Sciatic nerve (tissue), 2 donors: ENCODE results near the gene ASGR2. TPM values are rescaled to one million over a fixed set of nuclear protein-coding genes. Genes with fewer than 3 reads are reported as not detected.
"Not testable (repeated sequence)": the region's sequence is repeated elsewhere in the genome, so short reads cannot be mapped to it uniquely, and the experiment has no call there.

Source experiments
- ATAC-seq: fragments of 200-7000 bp; cut with Tn5 transposase; one replicate; pipeline ENCODE4 v1.9.1; 2020; ENCODE audit warnings: mild to moderate bottlenecking, moderate library complexity
- DNase-seq: peaks from one replicate; pipeline ENCODE4 v3.0.0-alpha.2; 2020; ENCODE audit warnings: low spot score
- intact Hi-C: fragments of 100-400 bp; cut with DNase I; formaldehyde crosslinking; loops from one replicate; pipeline ENCODE4 v1.14.2; 2022
- total RNA-seq: library from RNA; stranded (reverse); fragmentation: NEBNext Ultra II Directional; extraction: Animal tissue kit (Norgen Biotek cat#: 25700); gene quantifications from one replicate; pipeline ENCODE4 v1.2.1, GENCODE V29; 2021
- donor health status: DM: no; HTN: no; CAD: no.
- donor health status: DM: no; HTN: no; CAD: no.

ASGR2 gene, protein sequence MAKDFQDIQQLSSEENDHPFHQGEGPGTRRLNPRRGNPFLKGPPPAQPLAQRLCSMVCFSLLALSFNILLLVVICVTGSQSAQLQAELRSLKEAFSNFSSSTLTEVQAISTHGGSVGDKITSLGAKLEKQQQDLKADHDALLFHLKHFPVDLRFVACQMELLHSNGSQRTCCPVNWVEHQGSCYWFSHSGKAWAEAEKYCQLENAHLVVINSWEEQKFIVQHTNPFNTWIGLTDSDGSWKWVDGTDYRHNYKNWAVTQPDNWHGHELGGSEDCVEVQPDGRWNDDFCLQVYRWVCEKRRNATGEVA
- total RNA-seq = 1.1 TPM

DNA sequence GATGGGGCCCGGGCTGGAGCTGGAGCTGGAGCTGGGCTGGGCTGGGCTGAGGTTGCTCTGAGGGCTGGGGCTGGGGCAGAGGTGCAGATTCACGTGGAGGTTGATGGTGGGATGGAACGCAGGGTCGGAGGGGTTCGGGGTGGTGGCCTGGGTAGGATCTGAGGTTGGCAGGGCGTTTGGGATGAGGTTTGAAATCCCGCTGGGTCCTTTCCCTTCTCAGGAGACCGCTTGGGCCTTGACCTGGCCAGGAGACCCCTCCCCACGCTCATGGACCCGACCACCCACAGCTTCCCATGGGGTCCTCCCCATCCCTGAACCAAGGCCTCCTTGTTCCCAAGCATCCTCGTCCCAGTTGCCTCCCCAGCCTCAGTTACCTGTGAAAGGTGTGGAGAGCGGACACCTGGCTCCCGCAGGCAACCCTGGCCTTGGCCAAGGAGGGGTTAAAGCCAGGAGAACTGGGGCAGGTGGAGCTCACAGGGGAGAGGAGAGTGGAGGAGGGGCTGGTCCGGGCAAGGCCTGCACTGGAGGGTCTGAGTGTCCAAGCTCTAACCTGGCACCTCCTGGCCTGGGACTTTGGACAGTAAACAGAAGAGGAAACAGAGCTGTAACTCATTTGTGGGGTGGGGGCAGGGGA lies at the start of gene ASGR2:
TSS of gene ASGR2 (minus strand) at position 582 of the 634 bp plus-strand sequence. CDS start 582 bp downstream, outside the sequence.
- intact Hi-C loops = loop anchor here (5.0 kb wide), 1 partner anchor 1857 kb away; no protein-coding TSS in a partner anchor
- ATAC-seq = no peak

GRCh38 chr17:7159571-7159970 lies 44.9 kb upstream of the ASGR2 start:
- intact Hi-C loops, DNase-seq, ATAC-seq: not testable (repeated sequence)

More for the DNA sequence above, at the start of gene ASGR2:
- DNase-seq = no peak

GRCh38 chr17:7158424-7158823 lies 43.8 kb upstream of the ASGR2 start:
- DNase-seq, ATAC-seq, intact Hi-C loops: not testable (repeated sequence)

DNA sequence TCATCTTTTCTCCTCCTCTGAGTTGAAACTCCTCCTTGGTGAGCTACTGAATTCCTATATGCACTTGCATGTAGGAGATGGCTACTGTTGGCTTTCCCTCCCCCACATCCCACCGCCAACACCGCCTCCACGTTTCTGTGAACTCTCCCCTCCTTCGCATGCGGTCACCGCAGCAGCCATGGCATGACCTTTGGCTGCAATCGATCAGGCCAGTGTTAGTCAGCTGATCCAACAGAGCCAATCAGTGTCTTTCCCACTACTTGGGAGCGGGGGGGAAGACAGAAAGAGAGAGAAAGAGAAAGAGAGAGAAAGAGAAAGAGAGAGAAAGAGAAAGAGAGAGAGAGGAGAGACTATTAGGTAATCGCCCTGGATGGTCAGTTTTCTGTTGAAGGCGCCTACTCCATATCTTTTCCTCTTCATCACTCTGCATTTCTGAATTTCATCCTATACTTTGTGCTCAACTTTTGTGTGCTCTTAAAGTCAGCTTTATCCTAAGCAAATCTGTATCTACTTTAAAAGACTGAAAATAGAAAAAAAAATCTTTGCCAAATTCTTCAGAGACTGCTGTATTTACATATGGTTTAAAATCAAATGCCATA lies 41.8 kb upstream of the ASGR2 start:
- intact Hi-C loops = no loop called here
- ATAC-seq (no peak), DNase-seq (no peak)

DNA sequence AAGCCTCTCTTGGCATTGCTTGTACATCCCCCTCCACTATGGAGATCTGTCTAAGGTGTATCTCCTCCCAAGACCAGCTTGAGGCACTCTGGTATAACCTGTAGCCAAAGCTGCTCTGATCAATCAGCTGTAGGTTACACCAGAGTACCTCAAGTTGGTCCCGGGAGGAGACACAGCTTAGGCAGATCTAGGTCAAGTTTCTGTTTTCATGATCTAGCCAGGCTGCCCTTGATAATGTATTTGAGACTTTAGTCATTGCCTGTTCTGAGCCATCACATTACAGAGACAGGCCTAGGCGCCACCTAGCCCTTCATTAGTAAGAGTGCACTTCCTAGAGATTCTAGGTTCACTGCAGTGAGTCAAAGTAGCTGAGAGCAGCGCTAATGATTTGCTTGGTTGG lies 33.1 kb upstream of the ASGR2 start:
- ATAC-seq (no peak), DNase-seq (no peak)
- intact Hi-C loops = no loop called here

DNA sequence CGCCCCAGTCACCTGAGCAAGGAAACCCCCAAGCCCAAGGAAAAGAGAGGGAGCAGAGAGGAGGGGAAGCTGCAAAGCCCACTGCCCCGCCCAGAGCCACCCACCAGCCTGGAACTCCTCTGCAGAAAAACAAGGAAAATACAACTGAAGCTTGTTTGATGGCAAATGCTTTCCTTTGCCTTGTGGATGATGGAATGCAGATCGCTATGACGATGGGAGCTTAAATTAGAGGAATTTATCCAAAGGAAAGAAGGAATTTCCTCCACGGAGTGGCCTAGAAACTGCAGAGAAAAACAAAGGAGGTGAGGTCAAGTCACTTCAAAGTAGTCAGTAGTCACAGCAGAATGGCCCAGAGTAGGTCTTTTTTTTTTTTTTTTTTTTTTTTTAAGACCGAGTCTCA lies 31.5 kb upstream of the ASGR2 start:
- DNase-seq = no peak
- intact Hi-C loops = no loop called here
- no peak for ATAC-seq

DNA sequence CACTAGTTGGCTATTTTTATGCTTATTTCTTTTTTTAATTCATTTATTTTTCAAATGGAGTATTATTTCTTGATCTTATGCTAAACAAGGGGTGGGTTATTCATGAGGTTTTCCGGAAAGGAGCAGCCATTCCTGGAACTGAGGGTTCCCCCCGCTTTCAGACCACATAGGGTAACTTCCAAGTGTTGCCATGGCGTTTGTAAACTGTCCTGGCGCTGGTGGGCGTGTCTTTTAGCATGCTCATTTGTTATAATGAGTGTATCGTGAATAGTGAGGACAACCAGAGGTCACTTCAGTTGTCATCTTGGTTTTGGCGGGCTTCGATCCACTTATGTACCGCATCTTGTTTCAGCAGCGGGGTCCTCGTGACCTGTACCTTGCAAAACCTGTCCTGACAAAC lies 29.6 kb upstream of the ASGR2 start:
- ATAC-seq = no peak
- DNase-seq = no peak
- intact Hi-C loops = no loop called here

DNA sequence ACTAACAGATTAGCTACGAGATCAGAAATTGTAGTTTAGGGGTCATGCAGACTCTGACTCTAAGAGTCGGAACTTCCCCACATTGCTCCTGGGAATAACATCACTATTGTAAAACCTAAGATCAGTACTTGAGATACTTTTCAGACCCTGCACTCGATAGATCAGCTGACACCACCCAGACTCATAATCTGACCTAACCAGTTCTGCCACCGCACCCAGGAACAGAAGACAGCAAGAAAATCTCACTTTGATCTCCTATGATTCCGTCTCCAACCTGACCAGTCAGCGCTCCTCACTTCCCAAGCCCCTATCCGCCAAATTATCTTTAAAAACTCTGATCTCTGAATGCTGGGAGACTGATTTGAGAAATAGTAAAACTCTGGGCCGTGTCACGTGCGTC lies 27.2 kb upstream of the ASGR2 start:
- intact Hi-C loops = no loop called here
- no peak for ATAC-seq
- no peak for DNase-seq

DNA sequence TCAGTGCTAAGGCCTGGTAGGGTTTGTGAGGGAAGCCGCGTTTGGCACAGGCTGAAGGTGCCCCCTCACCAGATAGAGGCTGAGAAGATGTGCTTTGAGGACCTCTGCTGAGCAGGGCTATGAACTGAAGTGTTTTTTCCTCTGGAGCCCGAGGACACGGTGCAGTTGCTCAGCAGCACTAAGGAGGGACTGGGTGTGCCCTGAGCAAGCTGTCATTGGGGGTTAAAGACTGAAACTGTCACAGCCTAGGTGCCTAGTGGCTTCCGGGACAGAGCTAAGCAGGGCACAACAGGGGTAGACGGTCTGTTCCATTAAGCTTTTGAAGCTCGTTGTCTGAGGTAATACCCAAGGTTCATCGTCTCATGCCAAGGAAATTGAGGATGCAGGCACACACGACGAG lies 24.8 kb upstream of the ASGR2 start:
- ATAC-seq = no peak
- intact Hi-C loops = loop anchor here (5.0 kb wide), 1 partner anchor 92 kb away; no protein-coding TSS in a partner anchor
- DNase-seq = peak; percentile 22

GRCh38 chr17:7138800-7139381 lies 24.3 kb upstream of the ASGR2 start:
- ATAC-seq (no peak), DNase-seq (peak; percentile 15)
- intact Hi-C loops = loop anchor here (5.0 kb wide), 1 partner anchor 92 kb away; no protein-coding TSS in a partner anchor

DNA sequence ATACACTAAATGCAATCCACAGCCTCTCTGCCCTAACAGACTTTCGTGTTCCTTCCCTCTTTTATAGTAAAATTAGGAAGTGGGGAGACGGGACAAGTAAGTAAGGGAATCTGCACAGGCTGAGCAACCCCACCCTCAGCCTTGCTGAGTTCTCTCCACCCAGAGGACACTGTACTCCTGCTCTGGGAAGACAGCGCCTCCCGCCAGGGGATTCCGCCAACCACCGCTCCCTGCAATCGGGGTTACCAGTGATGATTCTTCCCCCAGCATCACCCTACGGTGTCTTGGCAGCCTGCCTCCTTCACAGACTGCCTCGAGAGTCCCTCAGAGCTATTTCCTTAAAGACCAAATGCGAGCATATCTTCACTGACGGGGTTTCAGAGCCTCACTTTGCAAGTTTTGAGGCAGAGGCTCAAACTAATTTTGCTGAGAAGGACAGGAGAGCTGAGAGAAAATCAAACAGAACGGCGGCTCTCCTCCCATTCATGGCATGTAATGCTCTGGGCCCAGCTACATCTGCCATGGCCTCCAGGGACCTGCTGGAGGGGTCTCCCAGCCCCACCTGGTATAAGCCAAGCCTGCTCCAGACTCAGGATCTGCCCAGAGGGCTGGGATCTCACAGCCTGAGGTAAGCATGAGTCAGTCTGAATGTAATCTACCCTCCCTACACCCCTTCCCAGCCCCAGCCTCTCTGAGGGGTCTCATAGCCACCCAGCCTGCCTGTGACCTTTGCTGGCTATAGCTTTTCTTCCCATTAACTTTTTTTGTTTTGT lies 22.7 kb upstream of the ASGR2 start:
- DNase-seq (no peak), ATAC-seq (peak; percentile 32)
- intact Hi-C loops = loop anchor here (5.0 kb wide), 1 partner anchor 90 kb away; no protein-coding TSS in a partner anchor

GRCh38 chr17:7136266-7136877 lies 21.8 kb upstream of the ASGR2 start:
- ATAC-seq (peak; percentile 52), DNase-seq (peak; percentile 89)
- intact Hi-C loops = loop anchor here (5.0 kb wide), 1 partner anchor 89 kb away; no protein-coding TSS in a partner anchor

- intact Hi-C loops = no loop called here
- ATAC-seq = no peak
- peak; percentile 49 for DNase-seq
Observed at GRCh38 chr17:7133916-7134315, 19.3 kb upstream of the ASGR2 start.

DNA sequence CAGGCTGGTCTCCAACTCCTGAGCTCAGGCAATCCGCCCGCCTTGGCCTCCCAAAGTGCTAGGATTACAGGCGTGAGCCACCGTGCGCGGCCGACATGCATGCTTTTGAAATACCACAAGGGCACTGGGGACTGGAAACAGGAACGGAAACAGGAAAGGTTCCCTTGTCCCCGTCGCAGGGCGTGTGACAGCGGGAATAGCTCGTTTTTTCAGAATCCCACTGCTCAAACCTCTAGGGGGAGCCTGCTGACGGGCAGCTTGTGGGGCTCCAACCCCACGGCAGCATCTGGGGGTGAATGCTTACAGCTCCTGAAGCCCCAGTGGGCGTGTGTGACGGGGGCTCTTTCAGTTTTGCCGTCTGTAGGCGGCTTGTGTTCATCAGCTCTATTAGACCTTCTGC lies 18.8 kb upstream of the ASGR2 start:
- intact Hi-C loops = no loop called here
- DNase-seq (peak; percentile 63), ATAC-seq (no peak)

GRCh38 chr17:7132511-7133094 lies 18.0 kb upstream of the ASGR2 start:
- ATAC-seq = peak; percentile 56
- intact Hi-C loops = no loop called here
- DNase-seq = peak; percentile 60

- DNase-seq = peak; percentile 1
- ATAC-seq = no peak
- intact Hi-C loops = no loop called here
Observed at GRCh38 chr17:7131423-7131791, 16.8 kb upstream of the ASGR2 start.

- DNase-seq (peak; percentile 54), ATAC-seq (peak; percentile 53)
- intact Hi-C loops = no loop called here
Observed at GRCh38 chr17:7130621-7131422, 16.2 kb upstream of the ASGR2 start.
